ENCODE measurements around the gene TMC6.

- TF ChIP-seq CTCF (optimal IDR thresholded peaks at IDR 0.05 in 1 of 3, IDR thresholded peaks at IDR 0.05 in 1 of 3, conservative IDR thresholded peaks at IDR 0.05 in 1 of 3; ENCODE audit: extremely low read depth in 1 of 3, insufficient read depth in 2 of 3, low read length in 3 of 3) (no peak), EZH2 (IDR thresholded peaks at IDR 0.05; ENCODE audit: low read length) (no peak)
Observed at GRCh38 chr17:78126895-78127238, 1.7 kb downstream of the TMC6 start.

Measured in keratinocyte (primary cell).